Aorta (tissue), 5 donors: ENCODE data around the gene INTS11. TPM values are rescaled to one million over a fixed set of nuclear protein-coding genes. Genes with fewer than 3 reads are reported as not detected.

Experiments
- ATAC-seq: fragments of 200-7000 bp; cut with Tn5 transposase; one replicate; pipeline ENCODE4 v1.9.1; 2022; ENCODE audit warnings: moderate library complexity; ENCODE audit not compliant: low FRiP score
- DNase-seq, 2 donors: peaks; one replicate each; pipeline ENCODE4 v3.0.0-alpha.2; 2020
- H3K27ac ChIP-seq, 2 donors: one replicate each; pipeline ENCODE4 v1.5.1; 2013; ENCODE audit warnings: low read length in 2 of 2, mild to moderate bottlenecking in 2 of 2, moderate library complexity in 2 of 2, control low read depth in 1 of 2, inconsistent platforms in 1 of 2, low read depth in 1 of 2
- H3K27me3 ChIP-seq, 2 donors: one replicate each; pipeline ENCODE4 v1.6.1; 2013; ENCODE audit warnings: control low read depth in 1 of 2, low read length in 1 of 2, mild to moderate bottlenecking in 1 of 2, moderate library complexity in 1 of 2; ENCODE audit not compliant: insufficient read depth in 2 of 2, control insufficient read depth in 1 of 2
- H3K36me3 ChIP-seq, 2 donors: one replicate each; pipeline ENCODE4 v1.6.1; 2013; ENCODE audit warnings: control low read depth in 1 of 2, low read length in 1 of 2, mild to moderate bottlenecking in 1 of 2; ENCODE audit not compliant: insufficient read depth in 2 of 2, control insufficient read depth in 1 of 2
- H3K4me1 ChIP-seq, 2 donors: one replicate each; pipeline ENCODE4 v1.6.1; 2013; ENCODE audit warnings: low read length in 2 of 2, control low read depth in 1 of 2, mild to moderate bottlenecking in 1 of 2, moderate library complexity in 1 of 2; ENCODE audit not compliant: insufficient read depth in 2 of 2, control insufficient read depth in 1 of 2
- H3K4me3 ChIP-seq, 2 donors: one replicate each; pipeline ENCODE4 v1.5.1; 2013; ENCODE audit warnings: low read length in 2 of 2, control low read depth in 1 of 2, mild to moderate bottlenecking in 1 of 2
- H3K9me3 ChIP-seq: one replicate; pipeline ENCODE4 v1.6.1; 2013; ENCODE audit warnings: mild to moderate bottlenecking, low read length; ENCODE audit not compliant: control insufficient read depth
- WGBS, 2 donors: extraction: QIAGEN DNeasy Blood & Tissue Kit; methylation state at CpG; one replicate each; pipeline ENCODE4 v1.1.7; 2013; 5-methylcytosine and 5-hydroxymethylcytosine counted together
- intact Hi-C, 2 donors: fragments of 100-400 bp; cut with DNase I; formaldehyde crosslinking; loops; one replicate each; pipeline versions ENCODE4 v1.14.2 to v1.15.0; 2022
- polyA plus RNA-seq, 2 donors: library from polyadenylated mRNA; stranded (reverse); fragments of 200-250 nt; gene quantifications; one replicate each; pipeline ENCODE4 v1.2.3, GENCODE V29; 2013
- total RNA-seq, 2 donors: library from RNA; stranded (reverse); fragmentation: NEBNext Ultra II Directional; extraction: Animal tissue kit (Norgen Biotek cat#: 25700); gene quantifications; one replicate each; pipeline ENCODE4 v1.2.1, GENCODE V29; 2021
- donor health status: healthy with polysubstance abuse.
- donor health status: Bipolar disorder and iron deficiency.
- donor health status: DM: no; HTN: no; CAD: no.
- donor health status: DM: no; HTN: no; CAD: no.
- donor health status: DM: yes; HTN: yes; CAD: no.

The INTS11 gene
- total and polyA plus RNA-seq, 4 donors: 48.0 to 995 (median 118) TPM

DNA sequence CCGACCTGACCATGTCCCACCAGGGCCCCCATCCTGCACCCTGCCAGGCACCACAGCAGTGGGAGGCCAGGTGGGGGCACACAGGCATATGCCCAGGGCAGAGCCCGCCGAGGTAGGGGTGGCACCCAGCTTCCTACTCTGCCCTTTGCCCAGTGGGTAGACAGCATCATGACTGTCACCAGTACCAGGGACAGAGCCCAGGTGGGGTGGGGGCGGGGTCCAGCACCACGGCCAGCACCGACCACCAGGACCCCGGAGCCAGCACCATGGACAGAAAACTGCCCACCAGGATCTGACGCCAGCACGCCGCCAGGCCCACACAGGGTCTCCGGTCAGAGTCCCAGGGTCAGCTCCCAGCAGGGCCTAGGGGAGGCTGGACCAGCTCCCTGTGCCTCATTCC, 10.4 kb upstream of the INTS11 start:
- Histone ChIP-seq H3K9me3 (no peaks in the 10 kb centered on the region), H3K4me3 (no peak overlapping the region), H3K27ac (no peak overlapping the region), H3K27me3 (no peaks in the 10 kb centered on the region), H3K4me1 (no peaks in the 10 kb centered on the region), H3K36me3 (no peaks in the 10 kb centered on the region)
- intact Hi-C loops: no loop called here
- DNase-seq: no peak
- 49 to 55% methylated on average over 10 to 11 of the region's 11 CpGs for WGBS, 2 donors
- no peak for ATAC-seq

DNA sequence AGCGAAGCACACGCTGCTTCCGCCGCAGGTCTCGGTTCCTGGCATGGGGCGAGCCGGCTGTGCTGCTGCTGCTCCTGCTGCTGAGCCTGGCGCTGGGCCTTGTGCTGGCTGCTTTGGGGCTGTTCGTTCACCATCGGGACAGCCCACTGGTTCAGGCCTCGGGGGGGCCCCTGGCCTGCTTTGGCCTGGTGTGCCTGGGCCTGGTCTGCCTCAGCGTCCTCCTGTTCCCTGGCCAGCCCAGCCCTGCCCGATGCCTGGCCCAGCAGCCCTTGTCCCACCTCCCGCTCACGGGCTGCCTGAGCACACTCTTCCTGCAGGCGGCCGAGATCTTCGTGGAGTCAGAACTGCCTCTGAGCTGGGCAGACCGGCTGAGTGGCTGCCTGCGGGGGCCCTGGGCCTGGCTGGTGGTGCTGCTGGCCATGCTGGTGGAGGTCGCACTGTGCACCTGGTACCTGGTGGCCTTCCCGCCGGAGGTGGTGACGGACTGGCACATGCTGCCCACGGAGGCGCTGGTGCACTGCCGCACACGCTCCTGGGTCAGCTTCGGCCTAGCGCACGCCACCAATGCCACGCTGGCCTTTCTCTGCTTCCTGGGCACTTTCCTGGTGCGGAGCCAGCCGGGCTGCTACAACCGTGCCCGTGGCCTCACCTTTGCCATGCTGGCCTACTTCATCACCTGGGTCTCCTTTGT, 9.2 kb upstream of the INTS11 start:
- Histone ChIP-seq H3K4me3 (no peak overlapping the region), H3K27me3 (no peaks in the 10 kb centered on the region), H3K9me3 (no peaks in the 10 kb centered on the region), H3K4me1 (no peaks in the 10 kb centered on the region), H3K27ac (no peak overlapping the region), H3K36me3 (no peaks in the 10 kb centered on the region)
- intact Hi-C loops: no loop called here
- ATAC-seq (no peak), DNase-seq (no peak)
- WGBS, 2 donors: 75 to 81% methylated on average over 36 of the region's 36 CpGs

DNA sequence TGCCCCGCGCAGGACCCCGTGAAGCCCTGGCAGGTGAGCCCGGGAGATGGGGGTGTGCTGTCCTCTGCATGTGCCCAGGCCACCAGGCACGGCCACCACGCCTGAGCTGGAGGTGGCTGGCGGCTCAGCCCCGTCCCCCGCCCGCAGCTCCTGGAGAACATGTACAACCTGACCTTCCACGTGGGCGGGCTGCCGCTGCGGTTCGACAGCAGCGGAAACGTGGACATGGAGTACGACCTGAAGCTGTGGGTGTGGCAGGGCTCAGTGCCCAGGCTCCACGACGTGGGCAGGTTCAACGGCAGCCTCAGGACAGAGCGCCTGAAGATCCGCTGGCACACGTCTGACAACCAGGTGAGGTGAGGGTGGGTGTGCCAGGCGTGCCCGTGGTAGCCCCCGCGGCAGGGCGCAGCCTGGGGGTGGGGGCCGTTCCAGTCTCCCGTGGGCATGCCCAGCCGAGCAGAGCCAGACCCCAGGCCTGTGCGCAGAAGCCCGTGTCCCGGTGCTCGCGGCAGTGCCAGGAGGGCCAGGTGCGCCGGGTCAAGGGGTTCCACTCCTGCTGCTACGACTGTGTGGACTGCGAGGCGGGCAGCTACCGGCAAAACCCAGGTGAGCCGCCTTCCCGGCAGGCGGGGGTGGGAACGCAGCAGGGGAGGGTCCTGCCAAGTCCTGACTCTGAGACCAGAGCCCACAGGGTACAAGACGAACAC, 8.5 kb upstream of the INTS11 start:
- H3K36me3 ChIP-seq: no peaks in the 10 kb centered on the region
- no peak overlapping the region for H3K27ac ChIP-seq
- intact Hi-C loops: no loop called here
- H3K4me1 ChIP-seq: no peaks in the 10 kb centered on the region
- H3K9me3 ChIP-seq: no peaks in the 10 kb centered on the region
- ATAC-seq (no peak), DNase-seq (no peak)
- H3K27me3 ChIP-seq: no peaks in the 10 kb centered on the region
- WGBS, 2 donors: 81 to 82% methylated on average over 38 to 48 of the region's 48 CpGs
- H3K4me3 ChIP-seq: no peak overlapping the region

DNA sequence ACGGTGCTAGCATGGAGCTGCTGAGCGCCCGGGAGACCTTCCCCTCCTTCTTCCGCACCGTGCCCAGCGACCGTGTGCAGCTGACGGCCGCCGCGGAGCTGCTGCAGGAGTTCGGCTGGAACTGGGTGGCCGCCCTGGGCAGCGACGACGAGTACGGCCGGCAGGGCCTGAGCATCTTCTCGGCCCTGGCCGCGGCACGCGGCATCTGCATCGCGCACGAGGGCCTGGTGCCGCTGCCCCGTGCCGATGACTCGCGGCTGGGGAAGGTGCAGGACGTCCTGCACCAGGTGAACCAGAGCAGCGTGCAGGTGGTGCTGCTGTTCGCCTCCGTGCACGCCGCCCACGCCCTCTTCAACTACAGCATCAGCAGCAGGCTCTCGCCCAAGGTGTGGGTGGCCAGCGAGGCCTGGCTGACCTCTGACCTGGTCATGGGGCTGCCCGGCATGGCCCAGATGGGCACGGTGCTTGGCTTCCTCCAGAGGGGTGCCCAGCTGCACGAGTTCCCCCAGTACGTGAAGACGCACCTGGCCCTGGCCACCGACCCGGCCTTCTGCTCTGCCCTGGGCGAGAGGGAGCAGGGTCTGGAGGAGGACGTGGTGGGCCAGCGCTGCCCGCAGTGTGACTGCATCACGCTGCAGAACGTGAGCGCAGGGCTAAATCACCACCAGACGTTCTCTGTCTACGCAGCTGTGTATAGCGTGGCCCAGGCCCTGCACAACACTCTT, 7.7 kb upstream of the INTS11 start:
- Histone ChIP-seq H3K36me3 (no peaks in the 10 kb centered on the region), H3K4me3 (no peak overlapping the region), H3K9me3 (no peaks in the 10 kb centered on the region), H3K27me3 (no peaks in the 10 kb centered on the region), H3K27ac (no peak overlapping the region), H3K4me1 (no peaks in the 10 kb centered on the region)
- no peak for ATAC-seq
- WGBS, 2 donors: 83 to 87% methylated on average over 57 of the region's 57 CpGs
- no peak for DNase-seq
- intact Hi-C loops: no loop called here

DNA sequence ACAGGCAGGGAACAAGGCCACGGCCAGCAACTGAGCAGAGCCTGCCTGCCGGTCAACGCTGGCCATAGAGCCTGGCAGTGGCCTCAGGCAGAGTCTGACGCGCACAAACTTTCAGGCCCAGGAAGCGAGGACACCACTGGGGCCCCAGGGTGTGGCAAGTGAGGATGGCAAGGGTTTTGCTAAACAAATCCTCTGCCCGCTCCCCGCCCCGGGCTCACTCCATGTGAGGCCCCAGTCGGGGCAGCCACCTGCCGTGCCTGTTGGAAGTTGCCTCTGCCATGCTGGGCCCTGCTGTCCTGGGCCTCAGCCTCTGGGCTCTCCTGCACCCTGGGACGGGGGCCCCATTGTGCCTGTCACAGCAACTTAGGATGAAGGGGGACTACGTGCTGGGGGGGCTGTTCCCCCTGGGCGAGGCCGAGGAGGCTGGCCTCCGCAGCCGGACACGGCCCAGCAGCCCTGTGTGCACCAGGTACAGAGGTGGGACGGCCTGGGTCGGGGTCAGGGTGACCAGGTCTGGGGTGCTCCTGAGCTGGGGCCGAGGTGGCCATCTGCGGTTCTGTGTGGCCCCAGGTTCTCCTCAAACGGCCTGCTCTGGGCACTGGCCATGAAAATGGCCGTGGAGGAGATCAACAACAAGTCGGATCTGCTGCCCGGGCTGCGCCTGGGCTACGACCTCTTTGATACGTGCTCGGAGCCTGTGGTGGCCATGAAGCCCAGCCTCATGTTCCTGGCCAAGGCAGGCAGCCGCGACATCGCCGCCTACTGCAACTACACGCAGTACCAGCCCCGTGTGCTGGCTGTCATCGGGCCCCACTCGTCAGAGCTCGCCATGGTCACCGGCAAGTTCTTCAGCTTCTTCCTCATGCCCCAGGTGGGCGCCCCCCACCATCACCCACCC, 6.9 kb upstream of the INTS11 start, which contains the start of gene TAS1R3:
TAS1R3 (plus strand) TSS at position 213 of the 898 bp plus-strand sequence; CDS start at position 279, 66 bp downstream.
- Histone ChIP-seq H3K36me3 (no peaks in the 10 kb centered on the region), H3K27ac (no peak within 1 kb of the TSS), H3K27me3 (no peaks in the 10 kb centered on the region), H3K4me3 (no peak within 1 kb of the TSS), H3K4me1 (no peaks in the 10 kb centered on the region), H3K9me3 (no peaks in the 10 kb centered on the region)
- intact Hi-C loops: no loop called here
- 74 to 75% methylated on average over 41 of the region's 41 CpGs for WGBS, 2 donors
- no peak for DNase-seq
- no peak for ATAC-seq

DNA sequence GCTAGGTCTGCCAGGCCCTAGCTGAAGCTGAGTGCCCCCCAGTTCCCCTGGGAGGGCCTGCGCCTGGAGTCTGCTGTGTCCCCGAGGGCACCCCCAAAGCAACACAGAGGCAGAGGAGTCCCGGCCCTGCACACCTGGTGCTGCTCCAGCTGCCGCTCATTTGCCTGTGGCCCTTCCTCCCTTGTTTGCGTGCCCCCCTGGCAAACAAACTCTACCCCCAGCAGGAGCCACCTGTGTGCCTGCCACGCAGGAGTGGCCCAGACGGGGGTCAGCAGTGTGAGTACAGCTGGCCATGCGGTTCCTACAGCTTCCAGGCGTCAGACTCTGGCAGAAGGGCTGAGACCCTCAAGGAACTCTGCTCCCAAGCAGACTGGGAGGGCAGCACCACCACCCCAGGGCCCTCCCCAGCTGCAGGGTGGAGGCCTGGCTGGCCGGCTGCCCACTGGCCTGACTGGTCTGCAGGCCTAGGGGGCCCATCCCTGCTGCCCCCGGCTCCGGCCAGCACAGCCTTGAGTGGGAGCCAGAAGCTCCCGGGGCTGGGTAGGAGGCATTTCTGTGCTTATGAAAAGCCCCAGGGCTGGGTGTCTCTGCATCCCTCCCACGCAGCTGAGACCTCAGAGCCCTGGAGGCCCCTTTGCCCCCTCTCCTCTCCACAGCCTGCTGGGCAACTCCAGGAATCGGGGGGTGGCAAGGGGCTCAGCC, 6.1 kb upstream of the INTS11 start:
- Histone ChIP-seq H3K4me3 (no peak overlapping the region), H3K27me3 (no peaks in the 10 kb centered on the region), H3K36me3 (no peaks in the 10 kb centered on the region), H3K27ac (no peak overlapping the region), H3K9me3 (no peaks in the 10 kb centered on the region), H3K4me1 (no peaks in the 10 kb centered on the region)
- intact Hi-C loops: no loop called here
- DNase-seq (no peak), ATAC-seq (no peak)
- 60 to 64% methylated on average over 15 of the region's 15 CpGs for WGBS, 2 donors

DNA sequence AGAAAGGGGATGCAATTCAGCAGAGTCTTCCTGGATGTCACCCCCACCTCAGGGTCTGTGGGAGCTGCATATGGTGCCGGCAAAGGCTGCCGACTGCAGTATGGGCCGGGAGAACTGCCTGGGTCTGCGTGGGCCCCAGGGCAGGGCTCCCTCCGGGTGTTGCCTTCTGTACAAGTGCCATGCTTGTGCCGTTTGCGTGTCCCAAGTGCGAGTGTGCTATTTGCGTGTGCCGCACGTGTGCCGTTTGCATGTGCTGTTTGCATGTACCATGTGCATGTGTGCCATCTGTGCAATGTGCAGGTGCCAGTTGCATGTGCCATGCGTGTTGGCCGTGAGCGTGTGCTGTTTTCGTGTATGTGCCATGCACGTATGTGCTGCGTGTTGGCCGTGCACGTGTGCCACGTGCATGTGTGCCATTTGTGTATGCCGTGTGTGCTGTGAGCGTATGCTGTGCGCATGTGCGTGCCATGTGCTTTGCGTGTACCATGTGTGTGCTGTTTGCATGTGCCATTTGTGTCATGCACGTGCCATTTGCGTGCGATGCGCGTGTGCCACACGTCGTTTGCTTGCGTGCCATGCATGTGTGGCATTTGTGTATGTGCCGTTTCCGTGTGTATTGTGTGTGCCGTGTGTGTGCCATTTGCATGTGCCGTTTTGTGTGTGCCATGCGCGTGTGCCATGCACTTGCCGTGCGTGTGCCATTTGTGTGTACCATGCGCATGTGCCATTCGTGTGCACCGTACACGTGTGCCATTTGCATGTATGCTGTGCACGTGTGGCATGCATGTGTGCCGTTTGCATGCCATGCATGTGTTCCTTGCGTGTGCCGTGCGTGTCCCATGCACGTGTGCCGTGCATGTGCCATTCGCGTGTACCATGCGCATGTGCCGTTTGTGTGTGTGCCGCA, 5.1 kb upstream of the INTS11 start:
- no peaks in the 10 kb centered on the region for H3K27me3 ChIP-seq
- no peak overlapping the region for H3K27ac ChIP-seq
- no peaks in the 10 kb centered on the region for H3K36me3 ChIP-seq
- no peak overlapping the region for H3K4me3 ChIP-seq
- intact Hi-C loops: no loop called here
- no peaks in the 10 kb centered on the region for H3K4me1 ChIP-seq
- ATAC-seq (no peak), DNase-seq (no peak)
- H3K9me3 ChIP-seq: no peaks in the 10 kb centered on the region
- WGBS, 2 donors: 90% methylated on average over 58 of the region's 58 CpGs
